AG09319 (cell line): ENCODE measurements around the gene DGKK.

ENCODE experiments used
- DNase-seq: peaks from one replicate; pipeline ENCODE4 v3.0.0-alpha.2; 2010; ENCODE audit warnings: low read depth; ENCODE audit errors: extremely low read depth
- CTCF ChIP-seq: IDR thresholded peaks from 2 replicates; pipeline ENCODE4 v1.5.1; 2011; ENCODE audit warnings: low read depth, mild to moderate bottlenecking, inconsistent platforms, low read length, moderate library complexity

Gene DGKK

GRCh38 chrX:50430917-50431575 lies 39.6 kb downstream of the DGKK start:
- no peak for TF ChIP-seq CTCF

GRCh38 chrX:50428174-50428573 lies 42.5 kb downstream of the DGKK start:
- TF ChIP-seq CTCF = no peak
- DNase-seq = no peak

More at GRCh38 chrX:50430917-50431575, 39.6 kb downstream of the DGKK start:
- DNase-seq = no peak

- DNase-seq = no peak
- no peak for TF ChIP-seq CTCF
Measured at GRCh38 chrX:50407976-50408375, 62.6 kb downstream of the DGKK start.

GRCh38 chrX:50403903-50404302 lies 66.7 kb downstream of the DGKK start:
- DNase-seq = no peak
- no peak for TF ChIP-seq CTCF

GRCh38 chrX:50402886-50403285 lies 67.7 kb downstream of the DGKK start:
- DNase-seq = no peak
- no peak for TF ChIP-seq CTCF

GRCh38 chrX:50393902-50394301 lies 76.7 kb downstream of the DGKK start:
- DNase-seq = no peak
- TF ChIP-seq CTCF = no peak

- no peak for TF ChIP-seq CTCF
- DNase-seq = no peak
Measured at GRCh38 chrX:50386520-50386919, 84.1 kb downstream of the DGKK start.
